Caco-2 (cell line): ENCODE data around the gene TMEM88. TPM values are rescaled to one million over a fixed set of nuclear protein-coding genes. Genes with fewer than 3 reads are reported as not detected.

Experiments used
- BruUV-seq: library from RNA; stranded (reverse); fragments of 400-500 nt; replicated peaks from 2 replicates; lab custom pipeline; 2021; lab: Mats Ljungman, UMichigan
- CTCF ChIA-PET: fragments of 300-600 bp; sonication (Branson Sonifier 250); formaldehyde crosslinking; loops from one replicate; lab custom pipeline; 2022; ENCODE audit warnings: antibody characterized with exemption; lab: Charles Lee
- POLR2A ChIA-PET: fragments of 300-600 bp; sonication (Branson Sonifier 250); formaldehyde crosslinking; loops from one replicate; lab custom pipeline; 2022; ENCODE audit warnings: antibody characterized with exemption; lab: Charles Lee
- DNase-seq, 2 experiments: peaks; one replicate each; pipeline versions ENCODE4 v3.0.0 to v3.0.0-alpha.2; 2020 to 2022
- H3K27me3 ChIP-seq: replicated peaks from 2 replicates; pipeline ENCODE4 v1.6.0; 2011; ENCODE audit warnings: low read length; ENCODE audit not compliant: control insufficient read depth, insufficient read depth
- H3K36me3 ChIP-seq: 2 replicates; pipeline ENCODE4 v1.5.1; 2011; ENCODE audit warnings: low read length; ENCODE audit not compliant: control insufficient read depth, insufficient read depth
- H3K4me1 ChIP-seq: fragments of 250-450 bp; sonication (Bioruptor Pico); 2 replicates; pipeline ENCODE4 v1.5.1; 2020; ENCODE audit warnings: mild to moderate bottlenecking
- H3K4me3 ChIP-seq: 2 replicates; pipeline ENCODE4 v1.5.1; 2011; ENCODE audit warnings: low read depth, mild to moderate bottlenecking, control low read depth, low read length
- H3K9me3 ChIP-seq: fragments of 250-450 bp; sonication (Bioruptor Pico); 2 replicates; pipeline ENCODE4 v1.5.1; 2020; ENCODE audit warnings: mild to moderate bottlenecking, moderate library complexity
- H3K27ac Mint-ChIP-seq: one replicate; pipeline ENCODE4 v1.8.0; 2022; ENCODE audit warnings: mixed read lengths; ENCODE audit not compliant: unreplicated experiment
- H3K27me3 Mint-ChIP-seq: one replicate; pipeline ENCODE4 v1.8.0; 2022; ENCODE audit warnings: mixed read lengths; ENCODE audit not compliant: insufficient read depth, unreplicated experiment
- H3K36me3 Mint-ChIP-seq: one replicate; pipeline ENCODE4 v1.8.0; 2022; ENCODE audit warnings: mild to moderate bottlenecking, mixed read lengths; ENCODE audit not compliant: insufficient read depth, unreplicated experiment
- H3K4me1 Mint-ChIP-seq: one replicate; pipeline ENCODE4 v1.8.0; 2022; ENCODE audit warnings: low read depth, mixed read lengths; ENCODE audit not compliant: unreplicated experiment
- H3K4me3 Mint-ChIP-seq: one replicate; pipeline ENCODE4 v1.8.0; 2022; ENCODE audit warnings: mild to moderate bottlenecking, moderate library complexity, mixed read lengths; ENCODE audit not compliant: unreplicated experiment
- H3K9me3 Mint-ChIP-seq: one replicate; pipeline ENCODE4 v1.8.0; 2022; ENCODE audit warnings: mixed read lengths; ENCODE audit not compliant: unreplicated experiment
- CTCF ChIP-seq, 2 experiments: fragments of 200-600 bp in 1 of 2; IDR thresholded peaks; 1 replicate in 1 of 2; 2 replicates in 1 of 2; pipeline versions ENCODE4 v1.5.1 to v1.8.0; 2011 to 2022; ENCODE audit warnings: antibody characterized with exemption in 1 of 2, control low read depth in 1 of 2, inconsistent platforms in 1 of 2, low read depth in 1 of 2, low read length in 1 of 2, mild to moderate bottlenecking in 1 of 2, moderate library complexity in 1 of 2; ENCODE audit not compliant: insufficient read depth in 1 of 2, severe bottlenecking in 1 of 2, unreplicated experiment in 1 of 2
- intact Hi-C: fragments of 100-400 bp; cut with micrococcal nuclease; formaldehyde crosslinking; loops from one replicate; pipeline ENCODE4 v1.10.0; 2022; ENCODE audit not compliant: unreplicated experiment
- total RNA-seq: library from RNA; stranded (reverse); gene quantifications from 2 replicates; pipeline ENCODE4 v1.2.3, GENCODE V29; 2022

TMEM88 gene
- total RNA-seq, 1 experiment from 2014 or later, result 2.5 TPM

GRCh38 chr17:7818026-7818425 is 36.8 kb upstream of the TMEM88 start:
- no peak overlapping the region for H3K27ac Mint-ChIP-seq
- DNase-seq, result no peak
- TF ChIP-seq CTCF (IDR thresholded peaks at IDR 0.05; ENCODE audit: insufficient read depth in 1 of 2, low read depth in 1 of 2, low read length in 1 of 2, severe bottlenecking in 1 of 2, unreplicated experiment in 1 of 2), result no peak
- no peaks in the 10 kb centered on the region for H3K27me3 Mint-ChIP-seq
- peaks cover 15% of the 10 kb centered on the region for H3K4me1 ChIP-seq
- no peak overlapping the region for H3K4me3 Mint-ChIP-seq
- no peak overlapping the region for H3K4me3 ChIP-seq
- ChIA-PET CTCF (no interaction called here), POLR2A (no interaction called here)
- no TSS peak for BruUV-seq
- peaks cover 16% of the 10 kb centered on the region for H3K4me1 Mint-ChIP-seq
- H3K9me3 Mint-ChIP-seq, result no peaks in the 10 kb centered on the region
- no peaks in the 10 kb centered on the region for H3K36me3 ChIP-seq
- intact Hi-C loops, result no loop called here
- H3K9me3 ChIP-seq, result no peaks in the 10 kb centered on the region
- H3K27me3 ChIP-seq, result no peaks in the 10 kb centered on the region
- no peaks in the 10 kb centered on the region for H3K36me3 Mint-ChIP-seq

GRCh38 chr17:7818746-7819645 is 35.9 kb upstream of the TMEM88 start:
- no peak for TF ChIP-seq CTCF (IDR thresholded peaks at IDR 0.05; ENCODE audit: insufficient read depth in 1 of 2, low read depth in 1 of 2, low read length in 1 of 2, severe bottlenecking in 1 of 2, unreplicated experiment in 1 of 2)
- no peaks in the 10 kb centered on the region for H3K36me3 Mint-ChIP-seq
- peaks cover 16% of the 10 kb centered on the region for H3K4me1 Mint-ChIP-seq
- peak overlapping the region; percentile 29 for H3K27ac Mint-ChIP-seq
- intact Hi-C loops, result no loop called here
- Histone ChIP-seq H3K4me1 (peaks cover 15% of the 10 kb centered on the region), H3K4me3 (no peak overlapping the region), H3K27me3 (no peaks in the 10 kb centered on the region), H3K36me3 (no peaks in the 10 kb centered on the region), H3K9me3 (no peaks in the 10 kb centered on the region)
- ChIA-PET CTCF (no interaction called here), POLR2A (no interaction called here)
- BruUV-seq, result no TSS peak
- no peak for DNase-seq
- no peak overlapping the region for H3K4me3 Mint-ChIP-seq
- H3K27me3 Mint-ChIP-seq, result no peaks in the 10 kb centered on the region
- no peaks in the 10 kb centered on the region for H3K9me3 Mint-ChIP-seq

GRCh38 chr17:7820231-7820630 is 34.6 kb upstream of the TMEM88 start:
- BruUV-seq, result no TSS peak
- Mint-ChIP-seq H3K27ac (no peak overlapping the region), H3K9me3 (no peaks in the 10 kb centered on the region), H3K4me1 (peaks cover 22% of the 10 kb centered on the region), H3K27me3 (no peaks in the 10 kb centered on the region), H3K4me3 (no peak overlapping the region), H3K36me3 (no peaks in the 10 kb centered on the region)
- Histone ChIP-seq H3K4me3 (no peak overlapping the region), H3K27me3 (no peaks in the 10 kb centered on the region), H3K4me1 (peaks cover 15% of the 10 kb centered on the region), H3K9me3 (no peaks in the 10 kb centered on the region), H3K36me3 (no peaks in the 10 kb centered on the region)
- ChIA-PET CTCF (no interaction called here), POLR2A (no interaction called here)
- intact Hi-C loops, result loop anchor here (5.0 kb wide), 1 partner anchor 77 kb away; no protein-coding TSS in a partner anchor
- TF ChIP-seq CTCF (IDR thresholded peaks at IDR 0.05; ENCODE audit: insufficient read depth in 1 of 2, low read depth in 1 of 2, low read length in 1 of 2, severe bottlenecking in 1 of 2, unreplicated experiment in 1 of 2), result no peak
- DNase-seq, result no peak
